ENCODE measurements around the gene CEP89. TPM values are rescaled to one million over a fixed set of nuclear protein-coding genes. Genes with fewer than 3 reads are reported as not detected.
"Not testable (repeated sequence)": the region's sequence is repeated elsewhere in the genome, so short reads cannot be mapped to it uniquely, and the experiment has no call there.

The CEP89 gene
- total RNA-seq (6.3 and 9.8 TPM in 2 replicates), polyA plus RNA-seq (13.8 and 16.6 TPM in 2 replicates), polyA minus RNA-seq (ENCODE audit: low replicate concordance) (25.3 and 46.5 TPM in 2 replicates)
- 20.0 and 23.4 TPM in 2 replicates for polyA plus RNA-seq (2012)

DNA sequence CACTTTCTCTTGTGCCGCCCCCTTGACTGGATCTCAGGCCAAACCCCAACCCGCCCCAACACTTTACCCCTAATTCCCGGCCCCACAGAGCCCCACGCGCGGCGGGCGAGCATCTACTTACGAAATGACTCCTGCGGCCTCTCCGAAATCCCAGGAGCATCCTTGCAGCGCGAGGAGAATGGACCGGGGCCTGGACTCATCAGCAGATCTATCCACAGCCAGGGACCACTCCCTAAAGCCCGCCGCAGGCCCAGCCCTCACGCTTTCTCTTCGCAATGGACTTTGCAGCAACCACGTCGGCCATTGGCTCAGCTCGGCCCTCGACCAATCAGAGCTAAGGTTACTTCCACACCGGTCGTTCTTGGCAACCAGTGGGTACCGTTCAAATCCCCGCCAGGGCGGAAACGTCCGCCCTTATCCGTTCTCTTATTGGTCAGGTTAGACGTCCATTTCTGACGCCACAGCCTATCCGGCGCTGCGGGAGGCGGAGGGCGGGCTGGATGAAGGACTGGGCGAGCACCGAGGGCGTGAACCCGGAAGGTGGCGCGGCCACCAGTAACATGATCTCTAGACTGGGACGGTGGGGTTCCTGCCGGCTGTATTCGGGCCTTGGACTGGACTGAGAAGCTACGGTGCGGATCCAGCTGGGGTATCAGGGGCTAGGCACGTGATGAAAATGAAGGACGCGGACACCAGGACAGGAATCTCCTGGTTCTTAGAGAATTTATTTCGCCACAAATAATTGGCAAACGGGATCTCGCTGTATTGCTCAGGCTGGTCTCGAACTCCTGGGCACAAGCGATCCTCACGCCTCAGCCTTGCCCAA lies at the start of gene CEP89, which contains the start of gene FAAP24:
CEP89 (minus strand) TSS at position 244 of the 826 bp plus-strand sequence; CDS start at position 160, 84 bp downstream.
FAAP24 (plus strand) TSS at position 528 of the 826 bp plus-strand sequence. CDS start 955 bp downstream, outside the sequence.
- Histone ChIP-seq H3K36me3 (ENCODE audit: control insufficient read depth, insufficient read depth, low read length) (peaks cover 5% of the 10 kb centered on the region), H3K27me3 (ENCODE audit: control insufficient read depth, insufficient read depth, low read length) (no peaks in the 10 kb centered on the region), H3K79me2 (ENCODE audit: control insufficient read depth, insufficient read depth, low read length) (peaks cover 31% of the 10 kb centered on the region), H2AFZ (ENCODE audit: low read length) (peak within 1 kb of the TSS; percentile 98), H3K4me1 (ENCODE audit: control insufficient read depth, extremely low read depth, insufficient read depth, low read length) (no peaks in the 10 kb centered on the region), H3K4me3 (replicated peaks in 1 of 4; ENCODE audit: control extremely low read depth in 1 of 4, insufficient read depth in 1 of 4, low read depth in 3 of 4, low read length in 4 of 4) (peak within 1 kb of the TSS; percentile 63 to 90 (median 75)), H3K9me3 (ENCODE audit: control insufficient read depth, insufficient read depth, low read depth, low read length) (no peaks in the 10 kb centered on the region), H3K27ac (ENCODE audit: insufficient read depth, low read length) (peak within 1 kb of the TSS; percentile 89), H3K4me2 (ENCODE audit: extremely low read depth, insufficient read depth, low read length) (peak within 1 kb of the TSS; percentile 94), H3K9ac (ENCODE audit: insufficient read depth, low read length) (peak within 1 kb of the TSS; percentile 77), H4K20me1 (ENCODE audit: control insufficient read depth, extremely low read depth, insufficient read depth, low read length) (no peaks in the 10 kb centered on the region)
- peak; percentile 99 to 100 for DNase-seq (ENCODE audit: low read depth in 2 of 2)
- no peak for TF ChIP-seq EZH2 (IDR thresholded peaks at IDR 0.05; ENCODE audit: low read length, missing control alignments)
- TF ChIP-seq, protein P1, sequence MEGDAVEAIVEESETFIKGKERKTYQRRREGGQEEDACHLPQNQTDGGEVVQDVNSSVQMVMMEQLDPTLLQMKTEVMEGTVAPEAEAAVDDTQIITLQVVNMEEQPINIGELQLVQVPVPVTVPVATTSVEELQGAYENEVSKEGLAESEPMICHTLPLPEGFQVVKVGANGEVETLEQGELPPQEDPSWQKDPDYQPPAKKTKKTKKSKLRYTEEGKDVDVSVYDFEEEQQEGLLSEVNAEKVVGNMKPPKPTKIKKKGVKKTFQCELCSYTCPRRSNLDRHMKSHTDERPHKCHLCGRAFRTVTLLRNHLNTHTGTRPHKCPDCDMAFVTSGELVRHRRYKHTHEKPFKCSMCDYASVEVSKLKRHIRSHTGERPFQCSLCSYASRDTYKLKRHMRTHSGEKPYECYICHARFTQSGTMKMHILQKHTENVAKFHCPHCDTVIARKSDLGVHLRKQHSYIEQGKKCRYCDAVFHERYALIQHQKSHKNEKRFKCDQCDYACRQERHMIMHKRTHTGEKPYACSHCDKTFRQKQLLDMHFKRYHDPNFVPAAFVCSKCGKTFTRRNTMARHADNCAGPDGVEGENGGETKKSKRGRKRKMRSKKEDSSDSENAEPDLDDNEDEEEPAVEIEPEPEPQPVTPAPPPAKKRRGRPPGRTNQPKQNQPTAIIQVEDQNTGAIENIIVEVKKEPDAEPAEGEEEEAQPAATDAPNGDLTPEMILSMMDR (conservative IDR thresholded peaks at IDR 0.05 in 1 of 2, IDR thresholded peaks at IDR 0.05 in 1 of 2; ENCODE audit: low read depth in 1 of 2, low read length in 2 of 2) = no peak

DNA sequence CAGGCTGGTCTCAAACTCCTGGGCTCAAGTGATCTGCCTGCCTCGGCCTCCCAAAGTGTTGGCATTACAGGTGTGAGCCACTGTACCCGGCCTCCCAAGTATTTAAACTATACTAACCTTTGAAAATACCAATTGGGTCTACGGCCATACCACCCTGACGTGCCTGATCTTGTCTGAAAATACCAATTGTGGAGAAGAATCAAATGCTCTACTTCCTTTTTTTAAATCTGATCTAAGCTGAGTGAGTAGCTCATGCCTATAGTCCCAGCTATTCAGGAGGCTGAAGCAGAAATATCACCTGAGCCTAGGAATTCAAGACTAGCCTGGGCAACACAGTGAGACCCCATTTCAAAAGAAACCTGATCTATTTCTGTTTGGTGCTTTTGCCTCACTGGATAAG lies 39.1 kb upstream of the CEP89 start:
- H3K27me3 ChIP-seq (ENCODE audit: control insufficient read depth, insufficient read depth, low read length); H3K4me3 ChIP-seq (replicated peaks in 1 of 4; ENCODE audit: control extremely low read depth in 1 of 4, insufficient read depth in 1 of 4, low read depth in 3 of 4, low read length in 4 of 4); H3K4me2 ChIP-seq (ENCODE audit: extremely low read depth, insufficient read depth, low read length); H2AFZ ChIP-seq (ENCODE audit: low read length); H3K9me3 ChIP-seq (ENCODE audit: control insufficient read depth, insufficient read depth, low read depth, low read length); H3K4me1 ChIP-seq (ENCODE audit: control insufficient read depth, extremely low read depth, insufficient read depth, low read length); DNase-seq (ENCODE audit: low read depth in 2 of 2); H3K36me3 ChIP-seq (ENCODE audit: control insufficient read depth, insufficient read depth, low read length); H3K27ac ChIP-seq (ENCODE audit: insufficient read depth, low read length); H3K79me2 ChIP-seq (ENCODE audit: control insufficient read depth, insufficient read depth, low read length); H3K9ac ChIP-seq (ENCODE audit: insufficient read depth, low read length); H4K20me1 ChIP-seq (ENCODE audit: control insufficient read depth, extremely low read depth, insufficient read depth, low read length): not testable (repeated sequence)

GRCh38 chr19:33008738-33009137 lies 37.0 kb upstream of the CEP89 start:
- H3K9me3 ChIP-seq (ENCODE audit: control insufficient read depth, insufficient read depth, low read depth, low read length) = no peaks in the 10 kb centered on the region
- H3K27ac ChIP-seq (ENCODE audit: insufficient read depth, low read length) = no peak overlapping the region
- no peaks in the 10 kb centered on the region for H3K36me3 ChIP-seq (ENCODE audit: control insufficient read depth, insufficient read depth, low read length)
- H3K4me3 ChIP-seq (replicated peaks in 1 of 4; ENCODE audit: control extremely low read depth in 1 of 4, insufficient read depth in 1 of 4, low read depth in 3 of 4, low read length in 4 of 4) = no peak overlapping the region
- H3K9ac ChIP-seq (ENCODE audit: insufficient read depth, low read length) = no peak overlapping the region
- H3K4me2 ChIP-seq (ENCODE audit: extremely low read depth, insufficient read depth, low read length) = no peak overlapping the region
- no peak for TF ChIP-seq EZH2 (IDR thresholded peaks at IDR 0.05; ENCODE audit: low read length, missing control alignments)
- TF ChIP-seq, protein P1 (conservative IDR thresholded peaks at IDR 0.05 in 1 of 2, IDR thresholded peaks at IDR 0.05 in 1 of 2; ENCODE audit: low read depth in 1 of 2, low read length in 2 of 2) = no peak
- H4K20me1 ChIP-seq (ENCODE audit: control insufficient read depth, extremely low read depth, insufficient read depth, low read length) = no peaks in the 10 kb centered on the region
- H3K79me2 ChIP-seq (ENCODE audit: control insufficient read depth, insufficient read depth, low read length) = no peaks in the 10 kb centered on the region
- no peaks in the 10 kb centered on the region for H3K4me1 ChIP-seq (ENCODE audit: control insufficient read depth, extremely low read depth, insufficient read depth, low read length)
- H3K27me3 ChIP-seq (ENCODE audit: control insufficient read depth, insufficient read depth, low read length) = no peaks in the 10 kb centered on the region
- DNase-seq (ENCODE audit: low read depth in 2 of 2) = no peak
- no peak overlapping the region for H2AFZ ChIP-seq (ENCODE audit: low read length)
